NCI-H345 treated with DMSO at 0.1 percent for 48 hours (cell line): ENCODE results near the gene GAS7.

Experiments used
- DNase-seq: peaks from one replicate; lab custom pipeline; 2025; ENCODE audit not compliant: unreplicated experiment; lab: John Stamatoyannopoulos, UW

GAS7 gene

GRCh38 chr17:10053782-10054540 is 144.4 kb downstream of the GAS7 start:
- no peak for DNase-seq

- no peak for DNase-seq
These were observed 146.1 kb downstream of the GAS7 start for GRCh38 chr17:10052106-10052813.

GRCh38 chr17:10051112-10051511 is 147.3 kb downstream of the GAS7 start:
- DNase-seq, result no peak

GRCh38 chr17:10050597-10051101 is 147.8 kb downstream of the GAS7 start:
- no peak for DNase-seq

- no peak for DNase-seq
These were observed 149.6 kb downstream of the GAS7 start for GRCh38 chr17:10048629-10049350.

- DNase-seq, result no peak
These were observed 151.3 kb downstream of the GAS7 start for GRCh38 chr17:10046786-10047785.

- no peak for DNase-seq
These were observed 152.3 kb downstream of the GAS7 start for GRCh38 chr17:10045871-10046658.

GRCh38 chr17:10042589-10043244 is 155.7 kb downstream of the GAS7 start:
- DNase-seq, result no peak

GRCh38 chr17:10041916-10042588 is 156.4 kb downstream of the GAS7 start:
- no peak for DNase-seq

GRCh38 chr17:10041287-10041612 is 157.2 kb downstream of the GAS7 start:
- no peak for DNase-seq

GRCh38 chr17:10036511-10037061 is 161.8 kb downstream of the GAS7 start:
- DNase-seq, result no peak

GRCh38 chr17:10035885-10036284 is 162.5 kb downstream of the GAS7 start:
- no peak for DNase-seq

GRCh38 chr17:10034719-10035475 is 163.5 kb downstream of the GAS7 start:
- DNase-seq, result no peak

- DNase-seq, result no peak
These were observed 164.4 kb downstream of the GAS7 start for GRCh38 chr17:10033959-10034358.

GRCh38 chr17:10033449-10033848 is 165.0 kb downstream of the GAS7 start:
- no peak for DNase-seq

- no peak for DNase-seq
These were observed 166.1 kb downstream of the GAS7 start for GRCh38 chr17:10032118-10032852.

GRCh38 chr17:10031606-10032005 is 166.8 kb downstream of the GAS7 start:
- DNase-seq, result no peak
